OCI-LY7 (cell line): ENCODE data around the gene AHR.

Source experiments
- CTCF ChIP-seq: fragments of 200-600 bp; sonication (generic); conservative IDR thresholded peaks from 2 replicates; pipeline ENCODE4 v1.5.1; 2014; ENCODE audit warnings: mild to moderate bottlenecking, antibody characterized with exemption, low read length, moderate library complexity, mixed read lengths
- EZH2phosphoT487 ChIP-seq: fragments of 200-600 bp; sonication (generic); IDR thresholded peaks from 2 replicates; pipeline ENCODE4 v1.6.1; 2018; ENCODE audit warnings: low read depth, borderline replicate concordance, mild to moderate bottlenecking, mixed run types, antibody characterized with exemption, low read length, moderate library complexity, mixed read lengths

GRCh38 chr7:17275749-17276671, 22.4 kb upstream of the AHR start:
- no peak for TF ChIP-seq CTCF
- TF ChIP-seq EZH2phosphoT487, result no peak
